Common myeloid progenitor, CD34-positive (primary cell): ENCODE measurements around the gene HTR7.

Experiments
- CTCF ChIA-PET: fragments of 350-600 bp; sonication (Branson Sonifier 250); formaldehyde crosslinking; loops from one replicate; lab custom pipeline; 2021; ENCODE audit warnings: antibody characterized with exemption; lab: Charles Lee
- POLR2A ChIA-PET: fragments of 350-600 bp; sonication (Branson Sonifier 250); formaldehyde crosslinking; loops from one replicate; lab custom pipeline; 2021; ENCODE audit warnings: antibody characterized with exemption; lab: Charles Lee
- DNase-seq, 3 donors: peaks; one replicate each; pipeline versions ENCODE4 v3.0.0 to v3.0.0-alpha.2; 2013
- H3K27ac ChIP-seq, 2 experiments: 1 replicate in 1 of 2; 2 replicates in 1 of 2; pipeline ENCODE4 v1.7.0; 2013; ENCODE audit warnings: inconsistent platforms in 2 of 2, low read length in 2 of 2, mild to moderate bottlenecking in 2 of 2, low read depth in 1 of 2, moderate library complexity in 1 of 2; ENCODE audit not compliant: severe bottlenecking in 2 of 2, insufficient read depth in 1 of 2, poor library complexity in 1 of 2
- H3K27me3 ChIP-seq, 5 experiments: replicated peaks in 2 of 5; 1 replicate in 3 of 5; 2 replicates in 2 of 5; pipeline versions ENCODE4 v1.6.1 to v1.7.0; 2013; ENCODE audit warnings: low read length in 4 of 5, mild to moderate bottlenecking in 2 of 5, moderate library complexity in 2 of 5, inconsistent platforms in 1 of 5; ENCODE audit not compliant: insufficient read depth in 5 of 5, control insufficient read depth in 4 of 5
- H3K36me3 ChIP-seq, 4 experiments: 1 replicate in 2 of 4; 2 replicates in 2 of 4; pipeline versions ENCODE4 v1.6.1 to v1.7.0; 2013; ENCODE audit warnings: low read length in 3 of 4, control low read depth in 1 of 4, mild to moderate bottlenecking in 1 of 4; ENCODE audit not compliant: control insufficient read depth in 4 of 4, insufficient read depth in 4 of 4
- H3K4me1 ChIP-seq, 4 experiments: 1 replicate in 3 of 4; 2 replicates in 1 of 4; pipeline versions ENCODE4 v1.6.1 to v1.7.1; 2013; ENCODE audit warnings: low read length in 3 of 4, mild to moderate bottlenecking in 3 of 4, control low read depth in 1 of 4, inconsistent platforms in 1 of 4, moderate library complexity in 1 of 4; ENCODE audit not compliant: control insufficient read depth in 4 of 4, insufficient read depth in 4 of 4; ENCODE audit errors: control extremely low read depth in 1 of 4
- H3K4me3 ChIP-seq, 7 experiments: 1 replicate in 4 of 7; 2 replicates in 3 of 7; pipeline versions ENCODE4 v1.5.1 to v1.7.0; 2013; ENCODE audit warnings: mild to moderate bottlenecking in 7 of 7, low read length in 6 of 7, moderate library complexity in 6 of 7, inconsistent platforms in 2 of 7, low read depth in 2 of 7, control low read depth in 1 of 7; ENCODE audit not compliant: insufficient read depth in 4 of 7, control insufficient read depth in 1 of 7; ENCODE audit errors: extremely low read depth in 1 of 7
- H3K9me3 ChIP-seq, 5 experiments: 1 replicate in 4 of 5; 2 replicates in 1 of 5; pipeline versions ENCODE4 v1.6.1 to v1.7.1; 2013; ENCODE audit warnings: low read length in 4 of 5, mild to moderate bottlenecking in 2 of 5, inconsistent platforms in 1 of 5, low read depth in 1 of 5, moderate library complexity in 1 of 5; ENCODE audit not compliant: control insufficient read depth in 4 of 5, insufficient read depth in 2 of 5; ENCODE audit errors: control extremely low read depth in 1 of 5
- WGBS: methylation state at CpG from one replicate; pipeline ENCODE4 v1.1.5; 2013; ENCODE audit not compliant: insufficient coverage; 5-methylcytosine and 5-hydroxymethylcytosine counted together

The HTR7 gene

DNA sequence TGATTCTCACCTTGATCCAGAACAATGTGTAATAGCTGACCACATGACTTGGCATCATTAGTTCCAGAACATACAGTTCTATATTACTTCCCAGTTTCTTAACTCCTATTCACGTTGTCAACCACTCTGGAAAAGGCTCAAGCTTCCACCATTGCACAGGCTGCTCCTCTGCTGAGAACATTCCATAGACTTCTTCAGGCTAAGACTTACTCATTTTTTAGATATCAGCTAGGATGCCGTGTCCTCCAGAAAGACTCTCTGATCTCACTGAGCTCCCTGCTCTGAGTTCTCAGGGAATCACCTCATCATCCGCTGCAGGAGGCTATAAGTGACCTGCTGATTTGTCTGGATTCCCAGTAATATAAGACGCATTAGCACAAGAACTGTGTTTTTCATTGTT is 73.1 kb downstream of the HTR7 start:
- no peak overlapping the region for H3K4me3 ChIP-seq
- WGBS = 96% methylated on average over 4 of the region's 4 CpGs
- no peaks in the 10 kb centered on the region for H3K36me3 ChIP-seq
- no peaks in the 10 kb centered on the region for H3K27me3 ChIP-seq
- CTCF ChIA-PET = interaction anchor here (1.4 kb wide), 1 partner anchor 78 kb away, joined by 4 read pairs; no protein-coding TSS in a partner anchor
- H3K4me1 ChIP-seq = peaks cover 6 to 12% (median 8%) of the 10 kb centered on the region in 4 experiments
- no peak overlapping the region for H3K27ac ChIP-seq
- POLR2A ChIA-PET = no interaction called here
- H3K9me3 ChIP-seq = no peaks in the 10 kb centered on the region
- DNase-seq = no peak

DNA sequence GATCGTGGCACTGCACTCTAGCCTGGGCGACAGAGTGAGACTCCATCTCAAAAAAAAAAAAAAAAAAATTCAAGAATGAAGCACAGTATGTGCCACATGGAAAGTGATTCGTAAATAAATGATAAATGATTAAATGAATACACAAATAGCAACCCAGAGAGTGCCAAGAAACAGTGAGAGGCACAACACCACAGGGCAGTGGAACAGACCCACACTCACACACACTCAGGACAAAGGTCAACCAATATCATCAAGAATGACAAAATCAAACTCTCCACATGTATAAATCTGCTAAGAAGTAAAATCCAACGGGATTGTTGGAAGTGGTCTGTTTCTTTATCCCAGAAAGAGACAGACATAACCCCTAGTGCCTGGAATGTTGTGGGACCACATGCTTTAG is 77.4 kb downstream of the HTR7 start:
- WGBS = 100% methylated on average over 1 of the region's 4 CpGs
- ChIA-PET POLR2A (no interaction called here), CTCF (interaction anchor here (0.6 to 1.2 kb wide), 2 partner anchors 8 to 85 kb away, joined by 3 to 5 read pairs; no protein-coding TSS in a partner anchor)
- H3K4me1 ChIP-seq = peaks cover 0 to 6% (median 0%) of the 10 kb centered on the region in 4 experiments
- no peak for DNase-seq
- H3K27me3 ChIP-seq = no peaks in the 10 kb centered on the region
- no peaks in the 10 kb centered on the region for H3K36me3 ChIP-seq
- H3K4me3 ChIP-seq = no peak overlapping the region
- H3K9me3 ChIP-seq = no peaks in the 10 kb centered on the region
- no peak overlapping the region for H3K27ac ChIP-seq

DNA sequence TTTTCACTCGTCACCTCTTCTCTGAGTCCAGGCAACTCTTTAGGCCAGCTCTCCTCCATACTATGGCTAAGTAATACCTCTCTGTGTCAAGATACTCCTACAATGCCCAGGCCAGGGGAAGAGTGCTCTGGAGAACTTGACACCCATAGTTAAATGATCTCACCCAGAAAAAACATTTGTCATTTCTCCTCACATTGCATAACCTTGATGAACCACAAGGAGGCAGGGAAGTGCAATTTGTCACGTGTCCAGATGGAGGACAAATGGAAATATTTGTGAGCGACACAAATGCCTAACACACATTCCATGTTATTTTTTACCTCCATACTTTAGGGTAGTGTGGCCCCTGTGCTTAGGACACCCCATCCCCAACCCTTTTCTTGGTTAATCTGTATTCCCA is 78.3 kb downstream of the HTR7 start:
- Histone ChIP-seq H3K4me3 (no peak overlapping the region), H3K27ac (no peak overlapping the region), H3K9me3 (no peaks in the 10 kb centered on the region), H3K36me3 (no peaks in the 10 kb centered on the region), H3K4me1 (peaks cover 0 to 11% (median 0%) of the 10 kb centered on the region in 4 experiments), H3K27me3 (no peaks in the 10 kb centered on the region)
- 94% methylated on average over 2 of the region's 3 CpGs for WGBS
- POLR2A ChIA-PET = no interaction called here
- CTCF ChIA-PET = interaction anchor here (1.2 to 1.8 kb wide), 2 partner anchors 8 to 12 kb away, joined by 5 to 10 read pairs; no protein-coding TSS in a partner anchor
- DNase-seq = peak in 2 of 3 donors; percentile 27 to 31

- H3K4me3 ChIP-seq = no peak overlapping the region
- no peaks in the 10 kb centered on the region for H3K36me3 ChIP-seq
- H3K27ac ChIP-seq = no peak overlapping the region
- ChIA-PET CTCF (interaction anchor here (1.1 to 1.8 kb wide), 3 partner anchors 10 to 88 kb away, joined by 3 to 10 read pairs (median 7); no protein-coding TSS in a partner anchor), POLR2A (no interaction called here)
- no peaks in the 10 kb centered on the region for H3K9me3 ChIP-seq
- no peak for DNase-seq
- H3K27me3 ChIP-seq = no peaks in the 10 kb centered on the region
- 100% methylated on average over 1 of the region's 1 CpG for WGBS
- H3K4me1 ChIP-seq = peaks cover 0 to 11% (median 0%) of the 10 kb centered on the region in 4 experiments
These were observed 80.2 kb downstream of the HTR7 start for GRCh38 chr10:90777621-90778020.

DNA sequence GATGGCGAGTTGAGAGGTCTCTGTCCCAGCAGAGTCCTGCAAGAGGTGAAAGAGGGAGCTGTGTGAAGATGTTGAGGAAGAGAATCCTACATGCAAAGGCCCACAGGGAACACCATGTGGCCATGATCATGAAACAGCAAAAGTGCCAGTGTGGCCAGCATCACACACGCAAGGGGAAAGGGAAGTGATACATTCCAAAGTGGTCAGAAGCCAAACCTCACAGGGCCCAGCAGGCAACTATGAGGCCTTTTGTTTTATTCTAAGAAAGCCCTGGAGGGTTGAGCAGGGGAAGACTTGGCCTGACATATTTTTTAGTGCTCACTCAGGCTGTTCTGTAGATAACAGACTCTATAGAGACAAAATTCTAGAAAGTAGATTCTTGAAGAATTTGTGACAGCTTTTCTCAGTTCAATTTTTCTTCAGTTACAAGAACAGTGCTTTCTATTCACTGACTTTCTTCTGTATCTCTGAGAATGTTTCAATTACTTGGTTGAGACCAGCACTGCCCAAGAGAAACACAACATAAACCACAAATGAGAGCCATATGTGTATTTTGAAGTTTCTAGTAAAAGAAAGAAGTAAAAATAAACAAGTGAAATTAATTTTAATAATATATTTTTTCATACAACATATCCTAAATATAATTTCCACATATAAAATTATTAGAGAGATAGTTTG is 82.3 kb downstream of the HTR7 start:
- no peaks in the 10 kb centered on the region for H3K36me3 ChIP-seq
- H3K4me1 ChIP-seq = peaks cover 0 to 11% (median 0%) of the 10 kb centered on the region in 4 experiments
- H3K4me3 ChIP-seq = no peak overlapping the region
- H3K27ac ChIP-seq = no peak overlapping the region
- ChIA-PET POLR2A (no interaction called here), CTCF (no interaction called here)
- peak in 2 of 3 donors; percentile 50 to 59 for DNase-seq
- peaks cover 0 to 8% (median 4%) of the 10 kb centered on the region in 5 experiments for H3K9me3 ChIP-seq
- no peaks in the 10 kb centered on the region for H3K27me3 ChIP-seq
- WGBS = 60% methylated on average over 2 of the region's 2 CpGs

DNA sequence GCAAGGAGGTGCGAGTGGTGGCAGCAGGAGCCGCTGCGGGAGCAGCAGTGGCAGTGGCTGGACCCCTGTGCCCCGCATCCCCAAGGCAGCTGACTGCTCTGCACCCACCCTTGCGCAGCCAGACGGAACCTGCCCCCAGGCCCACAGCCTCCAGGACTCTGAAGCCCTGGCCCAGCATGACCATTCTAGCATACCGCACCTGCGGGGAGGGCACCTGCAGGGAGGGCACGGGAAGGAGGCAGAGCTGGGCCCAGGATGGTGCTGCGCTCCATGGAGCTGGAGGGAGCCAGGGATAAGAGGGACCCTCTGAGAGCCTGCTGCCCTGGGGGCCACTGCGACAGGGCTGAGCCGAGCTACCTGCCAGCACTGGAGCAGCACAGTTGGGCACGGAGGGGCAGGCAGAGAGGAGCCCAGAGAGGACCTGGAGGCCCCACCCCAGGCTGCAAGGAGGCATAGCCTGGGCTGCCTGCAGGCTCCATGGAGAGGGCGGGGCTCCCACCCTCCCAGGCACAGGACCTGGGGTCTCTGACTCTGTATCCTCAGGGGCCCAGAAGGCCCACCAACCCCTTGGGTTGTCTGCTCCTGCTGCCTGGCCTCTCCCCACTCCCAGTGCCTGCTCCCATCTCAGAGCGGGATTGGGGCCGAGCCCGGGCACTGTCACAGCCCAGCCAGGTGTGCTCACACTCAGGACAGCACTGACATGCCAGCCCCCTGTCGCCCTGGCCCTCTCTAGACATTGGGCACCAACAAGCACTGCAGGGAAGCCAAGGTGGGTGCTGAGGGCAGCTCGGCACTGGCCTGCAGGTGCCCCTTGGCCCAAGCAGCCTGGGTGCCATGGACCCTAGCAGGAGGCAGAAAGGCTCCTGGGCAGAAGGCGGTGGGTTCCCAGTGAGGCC is 87.6 kb downstream of the HTR7 start:
- DNase-seq = no peak
- Histone ChIP-seq H3K4me1 (peaks cover 0 to 2% (median 0%) of the 10 kb centered on the region in 4 experiments), H3K9me3 (peaks cover 0 to 15% (median 5%) of the 10 kb centered on the region in 5 experiments), H3K27me3 (no peaks in the 10 kb centered on the region), H3K36me3 (no peaks in the 10 kb centered on the region), H3K4me3 (no peak overlapping the region), H3K27ac (no peak overlapping the region)
- POLR2A ChIA-PET = interaction anchor here (1.1 kb wide), 1 partner anchor 13 kb away, joined by 3 read pairs; no protein-coding TSS in a partner anchor
- WGBS = 97% methylated on average over 20 of the region's 20 CpGs
- CTCF ChIA-PET = interaction anchor here (1.6 kb wide), 1 partner anchor 17 kb away, joined by 4 read pairs; no protein-coding TSS in a partner anchor
